BJ (cell line): ENCODE data around the gene DEPDC5. TPM values are rescaled to one million over a fixed set of nuclear protein-coding genes. Genes with fewer than 3 reads are reported as not detected.
A peak's percentile ranks its signal among the peaks of the same experiment; 100 is the strongest.
"Not testable (repeated sequence)": the region's sequence is repeated elsewhere in the genome, so short reads cannot be mapped to it uniquely, and the experiment has no call there.

Experiments used
- CTCF ChIA-PET: fragments of 350-600 bp; formaldehyde crosslinking; extraction: SDS; loops from one replicate; lab custom pipeline; 2021; ENCODE audit warnings: antibody characterized with exemption, inconsistent platforms; lab: Yijun Ruan, JAX
- POLR2A ChIA-PET: fragments of 300-600 bp; sonication (Branson Sonifier 250); formaldehyde crosslinking; extraction: SDS; loops from one replicate; lab custom pipeline; 2021; ENCODE audit warnings: antibody characterized with exemption; lab: Charles Lee
- DNase-seq: peaks from one replicate; pipeline ENCODE4 v3.0.0-alpha.2; 2011; ENCODE audit warnings: low read depth
- H3K27me3 ChIP-seq: 2 replicates; pipeline ENCODE4 v1.6.0; 2011; ENCODE audit warnings: low read length; ENCODE audit not compliant: control insufficient read depth, insufficient read depth
- H3K36me3 ChIP-seq: 2 replicates; pipeline ENCODE4 v1.5.1; 2011; ENCODE audit warnings: low read length; ENCODE audit not compliant: control insufficient read depth, insufficient read depth
- H3K4me3 ChIP-seq: 2 replicates; pipeline ENCODE4 v1.5.1; 2011; ENCODE audit warnings: low read depth, mild to moderate bottlenecking, control low read depth, low read length
- CTCF ChIP-seq: IDR thresholded peaks from 2 replicates; pipeline ENCODE4 v1.5.1; 2011; ENCODE audit warnings: low read depth, mild to moderate bottlenecking, control low read depth, inconsistent platforms, low read length, moderate library complexity; ENCODE audit not compliant: insufficient read depth
- polyA minus RNA-seq: library from RNA; depleted of rRNA, polyadenylated mRNA; stranded (reverse); fragments of >200 nt; gene quantifications from 2 replicates; pipeline ENCODE4 v1.2.3, GENCODE V29; 2011; rRNA and poly(A)+ RNA removed
- polyA plus RNA-seq: library from polyadenylated mRNA; depleted of rRNA; stranded (reverse); fragments of >200 nt; gene quantifications from 2 replicates; pipeline ENCODE4 v1.2.3, GENCODE V29; 2011; rRNA removed

Gene DEPDC5
- polyA plus RNA-seq (6.8 TPM in 2 replicates), polyA minus RNA-seq (16.2 and 17.6 TPM in 2 replicates)

GRCh38 chr22:31753634-31754501 is at the start of gene DEPDC5:
TSS of gene DEPDC5 (plus strand) at chr22:31754019. CDS start at chr22:31754922, 903 bp downstream.
- ChIA-PET POLR2A (no interaction called here), CTCF (interaction anchor here (1.1 to 2.3 kb wide), 3 partner anchors 89 to 217 kb away, joined by 3 to 8 read pairs (median 6); no protein-coding TSS in a partner anchor)
- peak; percentile 52 for DNase-seq
- Histone ChIP-seq H3K36me3 (peaks cover 2% of the 10 kb centered on the region; the same call in 1 of the 2 replicates), H3K4me3 (peak within 1 kb of the TSS; percentile 90), H3K27me3 (no peaks in the 10 kb centered on the region)
- no peak for TF ChIP-seq CTCF

GRCh38 chr22:31707519-31707918 is 46.3 kb upstream of the DEPDC5 start:
- POLR2A ChIA-PET, result no interaction called here
- no peak for DNase-seq
- H3K36me3 ChIP-seq, result peaks cover 16% of the 10 kb centered on the region
- no peaks in the 10 kb centered on the region for H3K27me3 ChIP-seq
- H3K4me3 ChIP-seq, result no peak overlapping the region
- CTCF ChIA-PET, result interaction anchor here (1.1 kb wide), 1 partner anchor 20 kb away, joined by 4 read pairs; no protein-coding TSS in a partner anchor
- no peak for TF ChIP-seq CTCF

GRCh38 chr22:31711226-31711625 is 42.6 kb upstream of the DEPDC5 start:
- H3K4me3 ChIP-seq, H3K27me3 ChIP-seq, POLR2A ChIA-PET, DNase-seq, H3K36me3 ChIP-seq: not testable (repeated sequence)
- CTCF ChIA-PET, result interaction anchor here (1.2 kb wide), 1 partner anchor 29 kb away, joined by 4 read pairs; no protein-coding TSS in a partner anchor

- H3K36me3 ChIP-seq, result peaks cover 6% of the 10 kb centered on the region
- POLR2A ChIA-PET, result no interaction called here
- no peak for DNase-seq
- no peaks in the 10 kb centered on the region for H3K27me3 ChIP-seq
- no peak for TF ChIP-seq CTCF
- CTCF ChIA-PET, result no interaction called here
- H3K4me3 ChIP-seq, result no peak overlapping the region
These were observed 38.6 kb upstream of the DEPDC5 start for GRCh38 chr22:31715147-31715778.

GRCh38 chr22:31719850-31720471 is 33.9 kb upstream of the DEPDC5 start:
- no peak for TF ChIP-seq CTCF
- no peak overlapping the region for H3K4me3 ChIP-seq
- ChIA-PET POLR2A (no interaction called here), CTCF (interaction anchor here (1.4 to 1.6 kb wide), 2 partner anchors 32 to 251 kb away, joined by 3 read pairs; no protein-coding TSS in a partner anchor)
- peaks cover 8% of the 10 kb centered on the region for H3K36me3 ChIP-seq
- DNase-seq, result no peak
- H3K27me3 ChIP-seq, result no peaks in the 10 kb centered on the region
